PFSK-1 (cell line): ENCODE data around the gene AP1M1.

ENCODE experiments used
- FOXP2 ChIP-seq: optimal IDR thresholded peaks from 2 replicates; pipeline ENCODE3; 2011; ENCODE audit warnings: borderline replicate concordance, control low read depth, inconsistent platforms; ENCODE audit not compliant: insufficient read depth; ENCODE audit errors: extremely low read length, extremely low read depth
- POLR2AphosphoS5 ChIP-seq: IDR thresholded peaks from 2 replicates; pipeline ENCODE4 v1.6.1; 2012; ENCODE audit warnings: low read depth, mild to moderate bottlenecking, control low read depth, low read length, moderate library complexity
- SIN3A ChIP-seq: IDR thresholded peaks from 2 replicates; pipeline ENCODE4 v1.6.1; 2012; ENCODE audit warnings: mild to moderate bottlenecking, low read length, moderate library complexity, borderline replicate concordance; ENCODE audit not compliant: insufficient read depth
- TAF1 ChIP-seq: IDR thresholded peaks from 2 replicates; pipeline ENCODE4 v1.6.1; 2012; ENCODE audit warnings: low read length, control low read depth, borderline replicate concordance; ENCODE audit not compliant: insufficient read depth
- TF ChIP-seq, protein P1 (sequence below), 2 experiments: IDR thresholded peaks; 2 replicates each; pipeline versions ENCODE4 v1.6.1 to v1.8.0; 2011 to 2012; ENCODE audit warnings: low read depth in 2 of 2, low read length in 2 of 2, control low read depth in 1 of 2, inconsistent platforms in 1 of 2, mild to moderate bottlenecking in 1 of 2, moderate library complexity in 1 of 2; ENCODE audit not compliant: insufficient read depth in 1 of 2

Gene AP1M1

DNA sequence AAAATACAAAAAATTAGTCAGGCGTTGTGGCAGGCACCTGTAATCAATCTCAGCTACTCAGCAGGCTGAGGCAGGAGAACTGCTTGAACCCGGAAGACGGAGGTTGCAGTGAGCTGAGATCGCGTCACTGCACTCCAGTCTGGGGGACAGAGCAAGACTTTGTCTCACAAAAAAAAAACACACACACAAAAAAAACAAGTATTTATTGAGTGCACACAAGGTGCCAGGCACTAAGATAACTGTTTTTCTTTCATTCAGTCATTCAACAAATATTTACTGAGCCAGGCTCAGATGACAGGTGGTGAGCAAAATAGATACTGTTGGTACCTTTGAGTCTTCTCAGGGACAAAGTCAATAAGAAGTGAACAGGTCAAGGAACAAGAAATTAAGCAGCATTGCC is 30.7 kb upstream of the AP1M1 start:
- TF ChIP-seq, protein P1, sequence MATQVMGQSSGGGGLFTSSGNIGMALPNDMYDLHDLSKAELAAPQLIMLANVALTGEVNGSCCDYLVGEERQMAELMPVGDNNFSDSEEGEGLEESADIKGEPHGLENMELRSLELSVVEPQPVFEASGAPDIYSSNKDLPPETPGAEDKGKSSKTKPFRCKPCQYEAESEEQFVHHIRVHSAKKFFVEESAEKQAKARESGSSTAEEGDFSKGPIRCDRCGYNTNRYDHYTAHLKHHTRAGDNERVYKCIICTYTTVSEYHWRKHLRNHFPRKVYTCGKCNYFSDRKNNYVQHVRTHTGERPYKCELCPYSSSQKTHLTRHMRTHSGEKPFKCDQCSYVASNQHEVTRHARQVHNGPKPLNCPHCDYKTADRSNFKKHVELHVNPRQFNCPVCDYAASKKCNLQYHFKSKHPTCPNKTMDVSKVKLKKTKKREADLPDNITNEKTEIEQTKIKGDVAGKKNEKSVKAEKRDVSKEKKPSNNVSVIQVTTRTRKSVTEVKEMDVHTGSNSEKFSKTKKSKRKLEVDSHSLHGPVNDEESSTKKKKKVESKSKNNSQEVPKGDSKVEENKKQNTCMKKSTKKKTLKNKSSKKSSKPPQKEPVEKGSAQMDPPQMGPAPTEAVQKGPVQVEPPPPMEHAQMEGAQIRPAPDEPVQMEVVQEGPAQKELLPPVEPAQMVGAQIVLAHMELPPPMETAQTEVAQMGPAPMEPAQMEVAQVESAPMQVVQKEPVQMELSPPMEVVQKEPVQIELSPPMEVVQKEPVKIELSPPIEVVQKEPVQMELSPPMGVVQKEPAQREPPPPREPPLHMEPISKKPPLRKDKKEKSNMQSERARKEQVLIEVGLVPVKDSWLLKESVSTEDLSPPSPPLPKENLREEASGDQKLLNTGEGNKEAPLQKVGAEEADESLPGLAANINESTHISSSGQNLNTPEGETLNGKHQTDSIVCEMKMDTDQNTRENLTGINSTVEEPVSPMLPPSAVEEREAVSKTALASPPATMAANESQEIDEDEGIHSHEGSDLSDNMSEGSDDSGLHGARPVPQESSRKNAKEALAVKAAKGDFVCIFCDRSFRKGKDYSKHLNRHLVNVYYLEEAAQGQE (IDR thresholded peaks at IDR 0.05; ENCODE audit: insufficient read depth in 1 of 2, low read depth in 2 of 2, low read length in 2 of 2): no peak

DNA sequence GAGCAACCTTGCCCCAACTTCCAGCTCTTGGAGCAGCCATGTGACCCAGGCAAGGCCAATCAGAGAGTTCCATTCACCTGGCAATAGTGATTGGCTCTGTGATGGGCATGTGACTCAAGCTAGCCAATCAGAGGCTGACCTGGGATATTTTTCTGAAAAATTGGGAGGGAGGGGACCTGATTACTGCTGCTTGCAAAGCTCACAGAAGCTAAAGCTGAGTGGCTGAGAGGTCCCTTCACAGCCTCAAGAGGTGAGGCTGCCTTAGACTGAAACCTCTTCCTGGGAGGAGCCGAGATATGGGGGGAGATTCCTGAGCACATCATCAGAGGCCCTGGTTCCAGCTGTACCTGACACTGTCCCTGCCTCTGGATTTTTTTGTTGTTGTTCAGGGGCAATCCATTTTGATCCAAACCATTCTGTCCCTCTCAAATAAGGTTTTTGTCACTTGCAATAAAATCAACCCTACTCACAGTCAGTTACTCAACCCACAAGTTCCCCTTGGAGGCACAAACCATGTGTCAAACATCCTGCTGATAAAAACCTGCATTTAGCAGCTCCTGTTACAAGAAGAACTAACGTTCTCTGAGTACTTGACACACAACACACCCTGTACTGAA is 29.1 kb upstream of the AP1M1 start:
- TF ChIP-seq SIN3A (no peak), TAF1 (no peak), POLR2AphosphoS5 (no peak), FOXP2 (no peak)
- TF ChIP-seq, protein P1 (IDR thresholded peaks at IDR 0.05; ENCODE audit: insufficient read depth in 1 of 2, low read depth in 2 of 2, low read length in 2 of 2): no peak

- TF ChIP-seq SIN3A (no peak), POLR2AphosphoS5 (no peak), FOXP2 (no peak), TAF1 (no peak)
- TF ChIP-seq, protein P1 (IDR thresholded peaks at IDR 0.05; ENCODE audit: insufficient read depth in 1 of 2, low read depth in 2 of 2, low read length in 2 of 2): no peak
These were observed 27.6 kb upstream of the AP1M1 start for GRCh38 chr19:16170134-16170533.

DNA sequence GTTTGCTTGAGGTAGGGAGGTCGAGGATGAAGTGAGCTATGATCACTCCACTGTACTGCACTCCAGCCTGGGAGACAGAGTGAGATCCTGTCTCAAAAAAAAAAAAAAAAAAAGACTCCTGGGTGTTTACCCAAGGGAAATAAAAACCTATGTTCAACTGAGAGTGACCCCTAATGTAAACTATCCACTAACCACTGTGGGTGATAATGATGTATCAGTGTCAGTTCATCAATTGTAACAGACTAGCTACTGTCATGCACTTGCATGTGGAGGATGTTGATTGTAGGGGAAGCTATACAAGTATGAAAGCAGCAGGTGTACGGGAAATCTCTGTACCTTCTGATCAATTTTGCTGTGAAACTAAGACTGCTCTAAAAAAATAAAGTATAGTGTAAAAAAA is 21.8 kb upstream of the AP1M1 start:
- no peak for TF ChIP-seq FOXP2
- no peak for TF ChIP-seq TAF1
- no peak for TF ChIP-seq SIN3A
- TF ChIP-seq, protein P1 (IDR thresholded peaks at IDR 0.05; ENCODE audit: insufficient read depth in 1 of 2, low read depth in 2 of 2, low read length in 2 of 2): no peak
- TF ChIP-seq POLR2AphosphoS5: no peak

GRCh38 chr19:16180611-16181010 is 17.1 kb upstream of the AP1M1 start:
- no peak for TF ChIP-seq TAF1

- no peak for TF ChIP-seq TAF1
- no peak for TF ChIP-seq SIN3A
- TF ChIP-seq POLR2AphosphoS5: no peak
- TF ChIP-seq, protein P1 (IDR thresholded peaks at IDR 0.05; ENCODE audit: insufficient read depth in 1 of 2, low read depth in 2 of 2, low read length in 2 of 2): no peak
- TF ChIP-seq FOXP2: no peak
These were observed 13.0 kb upstream of the AP1M1 start for GRCh38 chr19:16184665-16185122.
